Measurements from ENCODE around the gene LCN15.
"Not testable (repeated sequence)": the region's sequence is repeated elsewhere in the genome, so short reads cannot be mapped to it uniquely, and the experiment has no call there.

The LCN15 gene

GRCh38 chr9:136774416-136775045, 10.2 kb upstream of the LCN15 start:
- no peaks in the 10 kb centered on the region for H3K4me1 ChIP-seq (ENCODE audit: control insufficient read depth, insufficient read depth, low read length, poor library complexity, severe bottlenecking)
- no peaks in the 10 kb centered on the region for H3K36me3 ChIP-seq (ENCODE audit: control insufficient read depth, insufficient read depth, low read length)
- no peaks in the 10 kb centered on the region for H3K27me3 ChIP-seq (replicated peaks; ENCODE audit: control insufficient read depth, insufficient read depth, low read length, poor library complexity, severe bottlenecking)
- no peak for DNase-seq
- no peak overlapping the region for H3K27ac ChIP-seq (ENCODE audit: insufficient read depth, low read length, poor library complexity, severe bottlenecking)
- H3K9me3 ChIP-seq (ENCODE audit: control insufficient read depth, low read length) = no peaks in the 10 kb centered on the region
- H3K4me3 ChIP-seq (ENCODE audit: insufficient read depth, low read depth, low read length, poor library complexity, severe bottlenecking) = no peak overlapping the region

- Histone ChIP-seq H3K27me3 (replicated peaks; ENCODE audit: control insufficient read depth, insufficient read depth, low read length, poor library complexity, severe bottlenecking) (no peaks in the 10 kb centered on the region), H3K9me3 (ENCODE audit: control insufficient read depth, low read length) (no peaks in the 10 kb centered on the region), H3K36me3 (ENCODE audit: control insufficient read depth, insufficient read depth, low read length) (no peaks in the 10 kb centered on the region), H3K4me1 (ENCODE audit: control insufficient read depth, insufficient read depth, low read length, poor library complexity, severe bottlenecking) (no peaks in the 10 kb centered on the region), H3K4me3 (ENCODE audit: insufficient read depth, low read depth, low read length, poor library complexity, severe bottlenecking) (no peak overlapping the region), H3K27ac (ENCODE audit: insufficient read depth, low read length, poor library complexity, severe bottlenecking) (no peak overlapping the region)
- DNase-seq = no peak
These were observed 9.2 kb upstream of the LCN15 start for GRCh38 chr9:136773386-136774044.

DNA sequence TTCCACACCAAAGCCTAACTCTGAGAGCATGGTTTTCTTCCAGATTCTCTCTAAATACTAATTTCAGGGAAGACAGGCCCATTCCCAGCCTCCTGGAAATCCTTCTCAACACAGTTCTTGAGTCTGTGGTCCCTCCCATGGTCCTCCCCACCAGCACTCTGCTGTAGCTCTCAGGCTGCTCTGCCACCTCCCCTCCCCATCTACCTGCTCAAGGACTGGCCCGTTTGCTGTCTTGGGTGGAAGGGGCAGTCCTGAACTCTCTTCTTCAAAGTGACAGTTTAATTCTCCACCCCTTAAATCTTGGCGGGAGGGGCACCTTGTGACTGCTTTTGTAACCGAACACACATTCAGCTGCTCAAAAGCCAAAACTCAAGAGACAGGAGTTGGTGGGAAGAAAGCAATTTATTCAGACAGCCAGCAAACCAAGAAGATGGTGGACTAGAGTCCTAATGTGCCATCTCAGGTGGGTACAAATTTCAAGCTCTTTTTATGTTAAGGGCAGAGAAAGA, 7.6 kb upstream of the LCN15 start:
- Histone ChIP-seq H3K36me3 (ENCODE audit: control insufficient read depth, insufficient read depth, low read length) (no peaks in the 10 kb centered on the region), H3K4me3 (ENCODE audit: insufficient read depth, low read depth, low read length, poor library complexity, severe bottlenecking) (no peak overlapping the region), H3K4me1 (ENCODE audit: control insufficient read depth, insufficient read depth, low read length, poor library complexity, severe bottlenecking) (peaks cover 2% of the 10 kb centered on the region), H3K27ac (ENCODE audit: insufficient read depth, low read length, poor library complexity, severe bottlenecking) (no peak overlapping the region), H3K27me3 (replicated peaks; ENCODE audit: control insufficient read depth, insufficient read depth, low read length, poor library complexity, severe bottlenecking) (no peaks in the 10 kb centered on the region), H3K9me3 (ENCODE audit: control insufficient read depth, low read length) (no peaks in the 10 kb centered on the region)
- no peak for DNase-seq

GRCh38 chr9:136769710-136770191, 5.4 kb upstream of the LCN15 start:
- Histone ChIP-seq H3K4me1 (ENCODE audit: control insufficient read depth, insufficient read depth, low read length, poor library complexity, severe bottlenecking) (peaks cover 4% of the 10 kb centered on the region), H3K4me3 (ENCODE audit: insufficient read depth, low read depth, low read length, poor library complexity, severe bottlenecking) (no peak overlapping the region), H3K36me3 (ENCODE audit: control insufficient read depth, insufficient read depth, low read length) (no peaks in the 10 kb centered on the region), H3K27ac (ENCODE audit: insufficient read depth, low read length, poor library complexity, severe bottlenecking) (no peak overlapping the region), H3K9me3 (ENCODE audit: control insufficient read depth, low read length) (no peaks in the 10 kb centered on the region), H3K27me3 (replicated peaks; ENCODE audit: control insufficient read depth, insufficient read depth, low read length, poor library complexity, severe bottlenecking) (no peaks in the 10 kb centered on the region)
- peak in 1 of 3 donors; percentile 17 for DNase-seq

DNA sequence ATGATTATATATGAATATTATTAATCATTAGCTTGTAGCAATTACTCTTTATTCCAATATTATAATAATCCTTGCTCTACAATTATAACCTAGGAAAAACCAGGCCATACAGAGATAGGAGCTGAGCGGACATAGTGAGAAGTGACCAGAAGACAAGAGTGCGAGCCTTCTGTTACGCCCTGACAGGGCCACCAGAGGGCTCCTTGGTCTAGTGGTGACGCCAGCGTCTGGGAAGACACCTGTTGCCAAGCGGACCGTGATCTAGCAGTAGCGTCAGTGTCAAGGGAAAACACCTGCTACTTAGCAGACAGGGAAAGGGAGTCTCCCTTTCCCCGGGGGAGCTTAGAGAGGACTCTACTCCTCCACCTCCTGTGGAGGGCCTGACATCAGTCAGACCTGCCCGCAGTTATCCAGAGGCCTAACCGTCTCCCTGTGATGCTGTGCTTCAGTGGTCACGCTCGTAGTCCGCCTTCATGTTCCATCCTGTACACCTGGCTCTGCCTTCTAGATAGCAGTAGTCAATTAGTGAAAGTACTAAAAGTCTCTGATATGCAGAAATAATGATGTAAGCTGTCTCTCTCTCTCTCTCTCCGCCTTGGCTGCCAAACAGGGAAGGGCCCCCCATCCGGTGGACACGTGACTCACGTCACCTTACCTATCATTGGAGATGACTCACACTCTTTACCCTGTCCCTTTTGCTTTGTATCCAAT, 2.2 kb upstream of the LCN15 start:
- not testable (repeated sequence) for H3K27ac ChIP-seq (ENCODE audit: insufficient read depth, low read length, poor library complexity, severe bottlenecking); H3K27me3 ChIP-seq (replicated peaks; ENCODE audit: control insufficient read depth, insufficient read depth, low read length, poor library complexity, severe bottlenecking); H3K36me3 ChIP-seq (ENCODE audit: control insufficient read depth, insufficient read depth, low read length); H3K4me3 ChIP-seq (ENCODE audit: insufficient read depth, low read depth, low read length, poor library complexity, severe bottlenecking); H3K9me3 ChIP-seq (ENCODE audit: control insufficient read depth, low read length); H3K4me1 ChIP-seq (ENCODE audit: control insufficient read depth, insufficient read depth, low read length, poor library complexity, severe bottlenecking)
- peak; percentile 39 to 49 (median 47) for DNase-seq

DNA sequence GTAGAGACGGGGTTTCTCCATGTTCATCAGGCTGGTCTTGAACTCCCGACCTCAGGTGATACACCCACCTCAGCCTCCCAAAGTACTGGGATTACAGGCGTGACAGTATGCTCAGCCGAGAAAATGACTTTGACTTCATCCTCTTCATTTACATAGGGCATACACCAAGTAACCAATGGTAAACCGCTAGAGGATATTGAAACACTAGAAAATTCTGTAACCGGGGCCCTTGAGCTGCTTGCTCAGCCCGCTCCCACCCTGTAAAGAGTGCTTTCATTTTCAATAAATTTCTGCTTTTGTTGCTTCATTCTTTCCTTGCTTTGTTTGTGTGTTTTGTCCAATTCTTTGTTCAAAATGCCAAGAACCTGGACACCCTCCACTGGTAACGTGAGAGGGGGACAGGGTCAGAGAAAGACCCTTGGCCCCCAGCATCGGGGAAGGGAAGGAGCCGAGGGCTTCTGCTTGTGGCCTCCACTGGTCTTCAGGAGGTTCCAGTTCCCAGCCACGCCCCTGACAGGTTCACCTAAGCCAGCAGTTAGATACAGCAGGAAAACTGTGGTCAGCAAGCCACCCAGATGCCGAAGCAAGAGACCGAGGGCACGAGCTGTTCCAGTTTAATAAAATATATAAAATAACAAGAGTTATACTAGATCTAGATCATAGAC, 1.6 kb upstream of the LCN15 start:
- not testable (repeated sequence) for H3K36me3 ChIP-seq (ENCODE audit: control insufficient read depth, insufficient read depth, low read length); H3K4me1 ChIP-seq (ENCODE audit: control insufficient read depth, insufficient read depth, low read length, poor library complexity, severe bottlenecking); H3K27ac ChIP-seq (ENCODE audit: insufficient read depth, low read length, poor library complexity, severe bottlenecking); H3K27me3 ChIP-seq (replicated peaks; ENCODE audit: control insufficient read depth, insufficient read depth, low read length, poor library complexity, severe bottlenecking); DNase-seq; H3K9me3 ChIP-seq (ENCODE audit: control insufficient read depth, low read length); H3K4me3 ChIP-seq (ENCODE audit: insufficient read depth, low read depth, low read length, poor library complexity, severe bottlenecking)

DNA sequence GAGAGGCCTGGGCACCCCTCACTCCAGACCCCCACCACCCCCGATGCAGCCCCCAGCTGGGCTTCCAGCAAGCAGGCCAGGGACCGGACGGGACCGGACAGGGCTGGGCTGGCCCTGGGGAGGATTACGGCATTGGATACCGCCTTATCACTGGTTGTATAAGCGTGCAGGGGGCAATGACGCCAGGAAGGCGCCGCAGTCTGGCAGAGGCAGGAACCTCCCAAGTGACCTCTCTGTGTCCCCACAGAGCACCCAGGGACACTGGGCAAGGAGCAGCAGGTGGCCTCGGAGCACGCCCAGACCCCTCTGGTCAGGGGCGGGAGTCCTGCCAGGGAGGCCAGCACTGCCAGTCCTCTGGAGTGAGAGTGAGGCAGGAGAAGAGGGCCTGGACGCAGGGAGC, 723 bp upstream of the LCN15 start:
- H3K4me1 ChIP-seq (ENCODE audit: control insufficient read depth, insufficient read depth, low read length, poor library complexity, severe bottlenecking) = peaks cover 4% of the 10 kb centered on the region
- H3K36me3 ChIP-seq (ENCODE audit: control insufficient read depth, insufficient read depth, low read length) = no peaks in the 10 kb centered on the region
- DNase-seq = no peak

DNA sequence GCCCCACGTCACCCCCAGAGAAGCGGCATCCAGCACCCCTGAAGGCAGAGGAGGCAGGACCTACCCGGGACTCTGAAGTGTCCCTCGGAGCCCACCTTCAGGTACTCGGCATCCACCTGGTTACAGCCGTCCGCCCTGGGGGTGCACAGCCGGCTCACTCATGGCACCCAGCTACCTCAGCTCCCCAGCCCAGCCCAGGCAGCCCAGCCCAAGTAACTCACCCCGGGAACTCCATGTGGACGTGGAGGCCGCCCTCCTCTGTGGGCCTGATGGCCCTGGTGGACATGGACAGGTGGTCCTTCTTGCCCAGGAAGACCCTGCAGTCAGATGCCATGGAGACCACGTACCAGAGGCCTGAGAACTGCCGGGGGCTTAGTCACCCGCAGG, 676 bp downstream of the LCN15 start:
- Histone ChIP-seq H3K4me3 (ENCODE audit: insufficient read depth, low read depth, low read length, poor library complexity, severe bottlenecking) (no peak overlapping the region), H3K4me1 (ENCODE audit: control insufficient read depth, insufficient read depth, low read length, poor library complexity, severe bottlenecking) (peaks cover 4% of the 10 kb centered on the region), H3K36me3 (ENCODE audit: control insufficient read depth, insufficient read depth, low read length) (no peaks in the 10 kb centered on the region), H3K27me3 (replicated peaks; ENCODE audit: control insufficient read depth, insufficient read depth, low read length, poor library complexity, severe bottlenecking) (no peaks in the 10 kb centered on the region), H3K9me3 (ENCODE audit: control insufficient read depth, low read length) (no peaks in the 10 kb centered on the region), H3K27ac (ENCODE audit: insufficient read depth, low read length, poor library complexity, severe bottlenecking) (no peak overlapping the region)
- DNase-seq = no peak

More for the DNA sequence above, 723 bp upstream of the LCN15 start:
- Histone ChIP-seq H3K4me3 (ENCODE audit: insufficient read depth, low read depth, low read length, poor library complexity, severe bottlenecking) (no peak overlapping the region), H3K27me3 (replicated peaks; ENCODE audit: control insufficient read depth, insufficient read depth, low read length, poor library complexity, severe bottlenecking) (no peaks in the 10 kb centered on the region), H3K27ac (ENCODE audit: insufficient read depth, low read length, poor library complexity, severe bottlenecking) (no peak overlapping the region), H3K9me3 (ENCODE audit: control insufficient read depth, low read length) (no peaks in the 10 kb centered on the region)

- Histone ChIP-seq H3K36me3 (ENCODE audit: control insufficient read depth, insufficient read depth, low read length) (no peaks in the 10 kb centered on the region), H3K9me3 (ENCODE audit: control insufficient read depth, low read length) (no peaks in the 10 kb centered on the region), H3K4me1 (ENCODE audit: control insufficient read depth, insufficient read depth, low read length, poor library complexity, severe bottlenecking) (peaks cover 4% of the 10 kb centered on the region), H3K27ac (ENCODE audit: insufficient read depth, low read length, poor library complexity, severe bottlenecking) (no peak overlapping the region), H3K27me3 (replicated peaks; ENCODE audit: control insufficient read depth, insufficient read depth, low read length, poor library complexity, severe bottlenecking) (no peaks in the 10 kb centered on the region), H3K4me3 (ENCODE audit: insufficient read depth, low read depth, low read length, poor library complexity, severe bottlenecking) (no peak overlapping the region)
- DNase-seq = peak; percentile 9 to 33 (median 19)
These were observed 1.2 kb downstream of the LCN15 start for GRCh38 chr9:136762915-136763648.

Measured in effector memory CD4-positive, alpha-beta T cell (primary cell).